Measurements from ENCODE around the gene GLRX3. TPM values are rescaled to one million over a fixed set of nuclear protein-coding genes. Genes with fewer than 3 reads are reported as not detected.

The GLRX3 gene
- 51.6 and 65.5 TPM in 2 replicates for total RNA-seq

GRCh38 chr10:130136226-130137089 lies at the start of gene GLRX3:
Gene GLRX3, plus strand, starts transcription at chr10:130136391. Its CDS starts 30 bp downstream, at chr10:130136421.

GRCh38 chr10:130110246-130111112 lies 25.7 kb upstream of the GLRX3 start, which contains the start of gene C10orf143:
Gene C10orf143, minus strand, starts transcription at chr10:130110830. Its CDS starts 58 bp downstream, at chr10:130110772.

Other genes starting within 250 kb of the GLRX3 start
- gene EBF3, start 172.1 kb upstream of the GLRX3 start, total RNA-seq: 12.8 and 15.9 TPM in 2 replicates
- 0.77 and 1.1 TPM in 2 replicates for gene C10orf143, start 25.6 kb upstream of the GLRX3 start, total RNA-seq

Measured in pericardium fibroblast (primary cell).